Activated effector memory CD4-positive, alpha-beta T cell treated with anti-CD3 and anti-CD28 coated beads, Interleukin-2, amount 50 U/mL, for 16 hours (primary cell): ENCODE results near the gene SLAIN1.

Source experiments
- DNase-seq: peaks from one replicate; pipeline ENCODE4 v3.0.0-alpha.2; 2020

Gene SLAIN1

DNA sequence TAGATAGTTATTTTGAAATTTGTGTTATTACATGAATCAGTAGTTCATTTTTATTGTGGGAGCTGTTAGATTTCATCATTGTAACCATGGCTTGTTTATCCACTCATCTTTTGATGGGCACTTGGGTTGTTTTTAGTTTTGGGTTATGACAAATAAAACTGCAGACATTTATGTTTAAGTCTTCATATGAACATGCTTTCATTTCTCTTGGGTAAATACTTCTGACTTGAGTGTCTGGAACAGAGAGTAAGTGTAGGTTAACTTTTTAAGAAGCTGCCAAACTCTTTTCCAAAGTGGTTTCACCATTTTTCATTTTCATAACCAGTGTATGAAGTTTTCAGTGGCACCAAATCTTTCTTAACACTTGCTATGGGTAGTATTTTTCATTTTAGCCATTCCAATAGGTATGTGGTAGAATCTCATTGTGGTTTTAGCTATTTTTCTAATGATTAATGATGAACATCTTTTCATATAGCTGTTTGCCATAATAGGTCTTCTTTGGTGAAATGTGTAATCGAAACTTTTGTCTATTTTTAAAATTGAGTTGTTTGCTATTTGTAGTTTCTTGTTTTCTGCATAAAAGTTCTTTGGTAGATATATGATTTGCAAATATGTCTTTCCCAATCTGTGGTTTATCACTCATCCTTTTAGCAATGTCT, 17.9 kb downstream of the SLAIN1 start:
- DNase-seq: no peak

DNA sequence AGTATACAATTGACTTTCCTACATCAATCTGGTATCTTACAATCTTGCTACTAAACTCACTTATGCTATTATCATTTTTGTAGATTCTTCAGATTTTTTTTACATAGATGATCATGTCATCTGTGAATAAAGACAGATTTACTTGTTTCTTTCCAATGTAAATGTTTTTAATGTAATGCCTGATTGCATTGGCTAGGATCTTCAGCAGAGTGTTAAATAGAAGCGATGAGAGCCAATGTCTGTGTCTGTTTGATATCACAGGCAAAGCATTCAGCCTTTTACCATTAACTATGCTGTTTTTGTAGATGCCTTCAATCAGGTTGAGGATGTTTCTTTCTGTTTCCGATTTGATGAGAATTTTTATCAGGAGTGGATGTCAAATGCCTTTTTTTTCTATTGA, 19.2 kb downstream of the SLAIN1 start:
- DNase-seq: no peak

DNA sequence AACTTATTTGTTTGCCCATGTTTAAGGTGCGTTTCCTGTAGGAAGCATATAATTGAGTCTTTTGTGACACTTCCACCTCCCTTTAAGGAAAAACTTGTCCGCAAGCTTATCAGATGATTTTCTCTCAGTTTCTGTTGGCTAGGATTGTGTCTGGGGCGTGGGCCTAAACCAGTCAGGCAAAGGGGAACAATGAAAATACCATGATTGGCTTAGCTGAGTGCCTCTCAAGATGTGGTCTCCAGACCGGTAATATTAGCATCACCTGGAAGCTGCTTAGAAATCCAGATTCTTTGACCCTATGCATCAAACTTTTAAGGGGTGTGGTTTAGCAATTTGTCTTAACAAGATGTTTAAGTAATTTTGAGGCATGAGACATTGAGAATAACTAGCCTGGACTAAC, 20.0 kb downstream of the SLAIN1 start:
- no peak for DNase-seq

DNA sequence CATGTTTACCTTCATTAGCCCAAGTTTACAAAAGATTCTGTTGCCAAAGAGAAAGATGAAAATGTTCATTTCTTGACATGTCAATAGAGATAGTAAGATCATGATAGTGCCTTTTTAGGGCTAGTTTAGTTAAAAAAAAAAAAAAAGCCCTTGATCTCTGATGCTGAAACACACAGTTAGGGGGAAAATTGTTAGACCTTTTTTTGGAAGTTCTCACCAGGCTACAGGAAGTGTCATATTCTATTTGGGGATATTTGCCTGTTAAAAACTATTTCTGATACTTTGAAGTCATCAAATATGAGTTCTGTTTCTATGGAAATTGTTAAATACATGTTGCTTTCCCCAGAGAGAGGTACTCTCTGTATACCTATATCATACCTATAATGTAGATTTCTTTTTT, 21.6 kb downstream of the SLAIN1 start:
- DNase-seq: no peak

DNA sequence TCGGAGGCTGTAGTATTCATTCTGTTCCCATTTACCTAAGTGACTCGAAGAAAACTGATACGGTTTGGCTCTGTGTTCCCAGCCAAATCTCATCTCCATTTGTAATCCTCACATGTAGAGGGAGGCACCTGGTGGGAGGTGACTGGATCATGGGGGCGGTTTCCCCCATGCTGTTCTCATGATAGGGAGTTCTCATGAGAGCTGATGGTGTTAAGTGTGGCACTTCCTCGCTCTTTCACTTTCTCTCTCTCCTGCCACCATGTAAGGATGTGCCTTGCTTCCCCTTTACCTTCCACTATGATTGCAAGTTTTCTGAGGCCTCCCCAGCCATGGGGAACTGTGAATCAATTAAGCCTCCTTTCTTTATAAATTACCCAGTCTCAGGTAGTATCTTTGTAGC, 23.5 kb downstream of the SLAIN1 start:
- no peak for DNase-seq

DNA sequence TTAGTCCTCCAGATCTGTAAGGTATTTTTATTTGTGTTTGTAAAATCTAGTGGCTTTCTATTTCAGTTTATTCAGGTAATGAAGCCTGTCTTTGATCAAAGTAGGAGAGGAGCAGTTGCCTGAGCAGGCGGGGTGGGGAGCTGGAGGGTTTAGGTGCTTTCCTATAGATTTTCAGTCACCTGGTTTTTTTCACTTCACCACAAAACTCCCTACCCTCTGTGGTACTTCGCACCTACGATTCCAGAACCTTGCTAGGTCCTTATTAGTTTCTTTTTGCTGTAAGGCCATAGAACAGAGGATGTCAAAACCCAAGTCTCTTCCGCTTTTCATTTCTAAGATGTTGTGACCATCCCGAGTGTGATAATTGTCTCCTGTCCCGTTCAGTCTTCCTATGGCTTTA, 26.6 kb downstream of the SLAIN1 start:
- DNase-seq: no peak

DNA sequence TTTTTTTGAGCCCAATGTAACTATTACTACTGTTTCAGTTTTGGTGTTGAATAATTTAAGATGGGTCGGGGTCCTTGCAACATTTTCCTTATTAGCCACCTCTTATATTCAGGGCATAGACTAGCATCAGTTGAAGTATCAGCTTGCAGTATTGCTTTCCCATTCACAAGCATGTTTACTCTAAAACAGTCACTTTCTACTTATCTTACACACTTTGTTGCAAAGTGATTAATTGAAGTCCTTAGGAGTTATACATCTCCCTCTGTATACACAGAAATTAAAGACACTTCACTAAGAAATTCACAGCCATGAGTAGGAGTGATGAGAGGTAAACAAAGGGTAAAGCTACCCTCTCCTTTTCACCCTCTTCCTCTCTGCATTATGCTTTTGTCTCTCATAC, 27.6 kb downstream of the SLAIN1 start:
- no peak for DNase-seq

DNA sequence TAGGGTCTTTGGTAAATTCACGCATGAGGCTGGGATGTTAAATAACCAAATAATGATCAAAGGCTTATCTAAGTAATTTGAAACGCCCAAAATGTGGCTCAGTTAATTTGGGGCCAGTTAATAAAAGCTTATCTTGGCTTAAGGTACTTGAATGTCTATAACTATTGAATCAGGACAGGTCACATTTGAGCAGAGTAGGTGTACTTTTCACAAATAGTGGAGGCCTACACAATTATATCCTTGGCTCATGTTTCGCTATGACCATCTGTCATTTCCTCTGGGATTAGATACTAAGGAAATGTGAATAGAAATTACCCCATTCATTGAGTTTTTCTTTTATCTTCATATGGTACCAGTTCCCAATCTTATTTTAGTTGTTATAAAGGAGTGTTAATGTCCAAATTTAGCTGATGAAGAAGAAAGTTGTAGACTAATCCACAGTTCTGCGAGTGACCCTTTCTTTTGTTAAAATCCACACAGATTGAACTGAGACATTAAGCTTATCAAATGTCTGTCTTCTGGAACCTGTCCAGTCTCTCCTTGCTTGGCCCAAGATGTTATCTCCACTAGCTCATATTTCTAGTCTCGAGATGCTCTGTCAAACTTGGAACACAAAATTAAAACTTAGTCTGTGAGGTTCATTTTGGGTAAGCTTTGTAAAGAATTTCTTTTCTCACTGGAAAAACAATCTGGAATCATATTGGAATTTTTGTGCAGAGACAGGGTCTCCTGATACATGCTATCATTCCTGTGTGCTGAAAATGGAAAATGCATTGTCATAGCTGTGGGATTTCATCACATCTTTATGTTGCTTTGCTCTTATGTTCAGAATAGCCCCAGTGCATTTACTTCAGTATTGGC, 31.0 kb downstream of the SLAIN1 start:
- DNase-seq: no peak

DNA sequence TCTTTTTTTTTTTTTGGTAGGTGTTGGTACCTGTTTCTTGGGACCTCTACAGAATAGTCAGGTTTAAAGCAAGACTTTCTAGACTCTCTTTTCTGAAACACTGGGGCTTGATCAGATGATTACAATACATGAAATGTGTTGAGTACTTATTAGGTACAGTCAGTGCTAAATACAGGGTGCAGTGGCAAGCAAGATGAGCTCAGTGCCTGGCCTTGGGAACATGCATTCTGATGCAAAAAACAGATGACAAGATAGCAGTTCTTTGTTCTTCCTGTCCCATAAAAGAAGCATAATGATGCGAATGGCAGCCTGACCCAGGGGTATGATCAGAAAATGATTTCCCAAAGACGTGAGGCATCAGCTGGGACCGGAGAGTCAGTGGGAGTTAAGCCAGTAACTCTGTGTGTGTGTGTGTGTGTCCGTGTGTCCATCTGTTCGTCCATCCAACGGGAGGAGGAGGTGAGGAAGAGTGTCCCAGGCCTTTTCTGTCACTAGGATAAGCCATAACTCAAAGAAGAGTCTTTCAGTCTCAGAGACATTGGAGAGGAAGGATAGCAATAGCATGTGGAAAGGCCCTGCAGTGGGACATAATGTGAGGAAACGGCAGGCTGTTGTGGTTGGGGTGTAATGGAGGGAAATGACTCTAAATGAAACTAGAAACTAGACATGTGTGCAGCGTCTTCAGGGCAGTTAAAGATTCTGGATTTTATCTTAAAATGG, 32.2 kb downstream of the SLAIN1 start:
- DNase-seq: peak; percentile 65

DNA sequence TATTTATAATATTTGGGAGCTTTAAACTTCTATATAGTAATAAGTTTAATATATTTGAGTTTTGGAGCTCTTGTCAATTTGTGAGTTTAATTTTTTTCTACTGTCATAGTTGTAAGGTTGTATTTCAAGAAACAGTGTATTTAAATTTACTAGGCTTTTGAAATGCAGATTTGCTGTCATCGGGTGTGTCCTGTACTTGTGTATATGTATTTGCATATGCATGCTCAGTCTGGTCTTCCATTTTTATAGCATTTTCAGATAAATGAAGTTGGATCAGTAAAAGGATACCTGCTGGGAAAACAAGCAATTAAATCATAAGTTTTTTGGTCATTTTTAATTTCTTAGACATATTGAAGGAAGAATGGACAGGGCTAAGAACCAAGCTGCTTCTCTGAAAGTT, 33.1 kb downstream of the SLAIN1 start:
- no peak for DNase-seq

DNA sequence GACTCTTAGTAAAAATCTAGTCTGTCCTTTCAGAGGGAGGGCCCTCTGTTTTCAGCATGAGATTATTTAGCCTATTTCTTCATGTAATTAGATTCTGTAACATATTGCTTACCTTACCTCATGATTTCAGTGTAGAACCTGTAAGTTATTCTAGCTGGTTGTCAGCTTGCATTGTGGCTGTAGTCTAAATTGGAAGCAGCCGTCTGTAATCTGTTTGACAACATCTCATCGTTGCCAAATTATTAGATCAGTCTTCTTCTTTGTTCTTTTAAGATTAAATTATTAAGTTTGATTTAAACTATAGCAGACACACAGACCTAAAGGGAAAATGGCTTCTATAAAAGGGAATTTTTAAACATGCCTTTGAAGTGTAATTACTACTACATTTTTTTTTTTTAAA, 34.8 kb downstream of the SLAIN1 start:
- no peak for DNase-seq

DNA sequence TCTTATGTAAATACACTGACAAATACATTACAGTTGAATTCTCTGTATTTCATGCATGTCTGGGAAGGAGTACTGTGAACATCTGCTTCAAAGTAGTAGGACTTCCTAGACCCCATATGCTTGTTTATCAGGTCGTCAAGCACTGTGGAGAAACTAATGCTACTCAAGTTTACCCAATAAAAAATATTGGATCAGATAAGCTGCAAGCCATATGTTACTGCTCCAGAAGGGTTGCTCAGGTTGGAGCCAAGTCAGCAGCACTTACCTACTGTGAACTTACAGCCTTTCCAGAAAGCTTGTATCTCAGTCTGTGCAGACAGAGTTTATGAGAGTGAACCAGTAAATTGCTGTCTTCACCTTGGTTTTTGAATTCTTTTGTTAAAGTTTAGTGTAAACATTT, 36.2 kb downstream of the SLAIN1 start:
- no peak for DNase-seq

DNA sequence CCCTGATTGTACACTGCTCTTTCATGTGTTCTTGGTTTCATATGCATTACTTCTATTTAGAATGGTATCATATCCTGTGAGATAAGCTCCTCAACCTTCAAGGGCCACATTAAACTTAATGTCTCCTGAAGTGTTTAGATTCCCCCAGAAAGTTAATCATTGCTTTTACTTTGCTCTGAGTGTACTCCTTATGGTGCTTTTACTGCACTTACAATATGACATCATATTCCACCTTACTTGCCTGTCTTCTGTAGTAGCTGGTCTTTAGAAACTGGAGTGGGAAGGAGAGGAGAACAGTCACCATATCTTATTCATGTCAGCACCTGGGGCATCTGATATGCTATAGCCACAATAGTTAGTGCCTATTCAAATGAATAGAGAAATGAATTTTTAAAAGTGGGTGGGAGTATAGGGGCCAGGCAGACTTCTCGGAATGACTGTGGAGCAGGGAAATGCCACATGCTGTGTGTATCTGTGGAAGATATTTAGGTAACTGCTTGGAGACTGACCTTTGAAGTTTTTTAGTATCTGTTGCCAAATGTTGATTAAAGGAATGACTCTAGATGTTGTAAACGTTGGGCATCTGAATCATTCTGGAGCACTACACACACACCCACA, 40.2 kb downstream of the SLAIN1 start:
- DNase-seq: no peak

DNA sequence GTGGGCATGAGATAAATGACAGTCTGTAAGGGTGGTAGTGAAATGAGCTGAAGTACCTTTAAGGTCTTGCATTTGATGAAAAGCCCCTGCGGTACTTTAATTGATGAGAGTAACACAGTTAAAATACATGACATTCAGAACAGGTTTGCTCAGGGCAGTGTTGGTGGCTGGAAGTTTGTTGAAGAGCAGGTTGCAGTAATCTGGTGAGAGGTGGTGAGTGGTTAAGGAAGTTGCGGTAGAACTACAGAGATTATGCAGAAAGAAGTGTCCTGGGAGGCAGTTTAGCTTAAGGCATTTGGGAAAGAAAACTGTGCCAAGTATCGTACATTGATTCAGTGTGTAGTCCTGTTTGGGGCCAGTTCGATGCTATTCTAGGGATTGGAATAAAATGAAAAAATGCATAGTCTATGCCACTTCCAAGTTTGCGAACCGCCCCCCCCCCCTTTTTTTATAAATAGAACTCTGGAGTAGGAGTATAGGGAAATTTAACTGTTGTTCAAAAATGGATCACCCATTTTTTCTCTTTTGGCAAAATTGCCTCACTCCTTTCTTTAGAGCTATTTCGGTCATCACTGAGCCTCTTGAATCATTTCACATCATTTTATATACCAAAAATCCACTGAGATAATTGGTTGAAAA, 42.7 kb downstream of the SLAIN1 start:
- DNase-seq: no peak

DNA sequence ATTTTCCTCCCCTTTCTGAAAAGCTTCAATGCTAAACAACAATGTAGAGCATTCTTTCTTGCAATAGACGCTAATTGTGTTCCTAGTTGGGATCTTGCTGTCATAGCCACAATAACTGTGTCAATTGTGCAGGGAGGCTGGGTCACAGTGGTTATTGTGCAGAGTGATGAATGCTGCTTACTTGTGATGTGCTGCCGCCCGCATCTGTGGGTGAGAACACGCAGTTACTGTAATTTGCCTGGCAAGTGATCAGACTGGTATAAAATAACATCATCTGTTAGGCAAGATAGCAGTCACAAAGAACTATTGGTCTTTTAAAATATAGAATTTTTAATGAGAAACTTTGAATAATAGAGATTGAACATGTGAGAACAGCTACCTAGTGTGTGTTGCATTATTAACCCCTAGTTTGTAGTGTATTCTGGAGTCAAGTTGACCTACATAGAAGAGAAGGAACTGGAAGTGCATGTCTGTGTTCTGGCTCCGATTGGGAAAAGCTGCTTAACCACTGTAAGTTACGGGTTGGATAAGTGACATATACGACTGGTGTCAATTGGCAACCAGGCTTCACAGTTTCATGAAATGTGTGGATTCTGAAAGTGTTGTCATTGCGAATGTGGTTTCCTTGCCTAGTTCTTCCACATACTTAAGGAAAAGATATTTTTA, 43.6 kb downstream of the SLAIN1 start:
- no peak for DNase-seq

DNA sequence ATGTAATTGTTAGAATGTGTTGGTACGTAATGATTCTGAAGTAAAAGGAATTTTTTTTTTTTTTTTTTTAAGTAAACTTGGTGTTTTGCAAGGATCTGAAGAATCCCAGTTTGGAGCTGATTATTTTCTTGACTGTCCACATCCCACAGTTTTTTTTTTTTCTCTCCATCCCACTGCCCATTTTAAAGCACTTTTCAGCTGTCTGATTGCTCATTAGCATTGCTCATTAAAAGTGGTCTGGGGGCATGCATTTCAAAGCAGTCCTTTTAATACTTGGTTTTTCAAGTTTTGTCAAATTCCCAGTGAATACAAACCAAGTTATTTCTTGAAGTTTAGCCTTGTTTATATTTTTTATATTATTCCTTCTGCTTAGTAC, 44.1 kb downstream of the SLAIN1 start:
- no peak for DNase-seq

DNA sequence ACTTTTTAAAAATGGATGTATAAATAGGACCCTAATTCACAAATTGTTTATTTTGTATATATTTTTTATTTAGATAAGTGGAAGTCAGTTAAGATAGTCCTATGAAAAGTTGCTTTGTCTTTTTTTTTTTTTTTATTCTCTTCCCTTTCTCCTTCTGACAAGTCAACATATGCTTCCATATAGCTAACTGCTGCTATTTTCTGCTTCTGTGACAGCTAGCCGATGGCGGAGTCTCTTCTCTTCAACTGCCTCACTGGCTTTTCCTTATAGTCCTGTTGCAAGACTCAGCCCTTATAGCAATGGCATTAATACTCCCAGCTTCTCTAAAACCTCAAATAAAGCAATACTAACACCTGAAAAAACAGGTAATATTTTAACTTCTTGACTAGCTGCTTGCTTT, 45.3 kb downstream of the SLAIN1 start:
- DNase-seq: no peak

DNA sequence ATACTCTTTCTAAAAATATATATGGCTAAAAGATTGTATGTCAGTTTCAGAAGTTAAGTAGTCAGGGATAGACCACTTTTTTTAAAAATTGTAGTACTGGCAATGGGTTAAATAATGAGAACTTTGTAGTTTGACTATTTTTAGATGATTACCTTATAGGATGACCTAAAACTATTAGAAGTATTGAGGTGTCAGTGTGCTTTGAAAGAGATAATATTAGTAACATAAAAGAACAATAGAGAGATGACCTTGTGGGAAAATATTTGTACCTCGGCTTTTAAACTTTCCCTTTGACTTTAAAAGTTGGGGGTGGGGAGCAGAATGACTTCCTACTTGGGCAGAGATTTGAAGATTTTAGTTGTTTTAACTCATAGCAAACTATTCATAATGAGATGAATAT, 48.3 kb downstream of the SLAIN1 start:
- no peak for DNase-seq

DNA sequence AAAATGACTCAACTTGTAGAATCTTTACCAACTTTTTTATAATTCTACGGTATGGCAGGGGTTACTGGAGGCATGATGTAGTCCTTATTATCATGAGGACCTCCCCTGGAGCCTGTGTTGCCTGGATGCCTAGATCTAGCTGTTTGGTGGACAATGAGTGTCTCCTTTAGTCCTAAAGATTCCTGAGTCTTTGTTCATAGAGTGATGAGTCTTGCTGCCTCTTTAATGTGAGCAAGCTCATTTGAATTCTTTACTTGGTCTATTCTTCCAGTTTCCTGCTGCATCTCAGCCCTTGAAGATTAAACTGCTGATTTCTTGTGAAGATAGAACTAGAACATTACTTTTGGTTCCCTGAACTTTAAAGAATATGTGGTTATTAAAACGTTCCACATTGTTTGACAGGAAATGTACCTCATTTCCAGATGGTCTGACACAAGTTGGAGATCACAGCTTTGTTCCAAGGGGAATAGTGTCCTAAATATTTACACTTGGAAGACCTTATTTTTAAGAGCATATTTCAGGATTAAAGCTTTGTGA, 51.9 kb downstream of the SLAIN1 start:
- no peak for DNase-seq

DNA sequence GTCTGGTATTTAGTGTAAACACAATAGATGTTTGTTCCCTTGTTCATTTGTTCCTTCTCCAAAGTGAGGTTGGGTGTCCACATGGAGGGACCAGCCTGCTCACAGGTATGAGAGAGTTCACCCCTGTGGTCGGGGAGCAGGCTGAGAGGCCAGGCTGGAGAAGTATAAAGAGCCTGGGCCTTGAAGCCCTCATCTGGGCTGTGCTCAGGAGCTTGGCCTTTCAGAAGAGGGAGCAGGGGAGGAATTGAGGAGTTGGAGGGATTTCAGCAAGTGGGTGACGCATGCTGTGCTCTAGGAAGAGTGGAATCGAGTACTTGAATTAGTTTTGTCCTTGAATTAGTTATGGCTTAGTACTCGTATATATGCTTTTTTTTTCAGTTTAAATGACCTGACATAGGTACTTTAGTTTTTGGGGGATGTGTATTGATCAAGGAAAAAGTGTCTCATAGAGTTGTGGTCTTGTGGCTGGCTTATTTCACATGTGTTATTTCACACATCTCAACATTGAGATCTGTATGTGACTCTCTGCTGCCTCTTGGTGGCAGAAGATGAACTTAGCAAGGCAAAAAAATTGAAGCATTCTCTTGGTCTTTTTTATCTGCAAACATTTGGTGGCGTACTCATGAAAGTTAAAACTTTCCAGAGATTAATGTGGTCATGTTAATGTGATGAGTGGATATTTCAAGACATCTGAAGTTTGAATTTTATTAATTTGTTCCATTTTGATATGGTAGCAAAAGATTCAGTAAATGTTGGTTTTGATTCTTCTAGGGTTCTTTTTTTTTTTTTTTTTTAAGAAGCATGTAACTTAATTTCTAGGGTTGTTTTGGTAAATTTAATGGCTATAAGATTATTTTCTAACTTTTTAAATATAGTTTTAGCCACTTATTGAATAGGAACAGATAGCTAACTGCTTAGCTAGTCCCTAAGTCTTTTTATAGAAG, 54.3 kb downstream of the SLAIN1 start:
- peak; percentile 66 for DNase-seq

DNA sequence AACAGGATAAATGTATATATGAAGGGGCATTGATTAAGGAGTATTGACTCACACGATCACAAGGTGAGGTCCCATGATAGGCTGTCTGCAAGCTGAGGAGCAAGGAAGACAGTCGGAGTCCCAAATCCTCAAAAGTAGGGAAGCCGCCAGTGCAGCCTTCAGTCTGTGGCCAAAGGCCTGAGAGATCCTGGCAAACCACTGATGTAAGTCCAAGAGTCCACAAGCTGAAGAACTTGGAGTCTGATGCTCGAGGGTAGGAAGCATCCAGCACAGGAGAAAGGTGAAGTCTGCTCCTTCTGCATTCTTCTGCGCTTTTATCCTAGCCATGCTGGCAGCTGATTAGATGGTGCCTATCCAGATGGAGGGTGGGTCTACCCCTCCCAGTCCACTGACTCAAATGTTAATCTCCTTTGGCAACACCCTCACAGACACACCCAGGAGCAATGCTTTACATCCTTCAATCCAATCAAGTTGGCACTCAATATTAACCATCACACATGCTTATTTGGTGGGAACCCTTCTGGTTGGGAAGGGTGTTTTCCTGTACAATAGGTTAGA, 55.1 kb downstream of the SLAIN1 start:
- no peak for DNase-seq
